Gastroesophageal sphincter (tissue), 3 donors: Measurements from ENCODE around the gene ADGRD1.

Experiments used
- CTCF ChIP-seq, 4 experiments: fragments of 200-600 bp in 2 of 4; fragments of 450-650 bp in 2 of 4; sonication (generic) in 1 of 4; IDR thresholded peaks; one replicate each; pipeline ENCODE4 v1.5.1; 2017 to 2019; ENCODE audit warnings: antibody characterized with exemption in 4 of 4, mild to moderate bottlenecking in 2 of 4, moderate library complexity in 2 of 4
- EP300 ChIP-seq: sonication (generic); formaldehyde crosslinking; IDR thresholded peaks from one replicate; pipeline ENCODE4 v1.6.1; 2017; ENCODE audit warnings: antibody characterized with exemption, mild to moderate bottlenecking
- POLR2A ChIP-seq, 2 donors: fragments of 450-650 bp; IDR thresholded peaks; one replicate each; pipeline ENCODE4 v1.6.1; 2017; ENCODE audit warnings: antibody characterized with exemption in 2 of 2, mild to moderate bottlenecking in 2 of 2, moderate library complexity in 1 of 2
- POLR2AphosphoS5 ChIP-seq: sonication (generic); formaldehyde crosslinking; IDR thresholded peaks from one replicate; pipeline ENCODE4 v1.6.1; 2017; ENCODE audit warnings: antibody characterized with exemption

- TF ChIP-seq POLR2A (IDR thresholded peaks at IDR 0.05) (no peak), CTCF (IDR thresholded peaks at IDR 0.05) (no peak), POLR2AphosphoS5 (no peak), EP300 (no peak)
Measured at GRCh38 chr12:131101703-131102492, 148.2 kb downstream of the ADGRD1 start.
